Neural cell (in vitro differentiated cells): ENCODE measurements around the gene HS3ST1. TPM values are rescaled to one million over a fixed set of nuclear protein-coding genes. Genes with fewer than 3 reads are reported as not detected.

Experiments
- H2AFZ ChIP-seq: fragments of 200-600, 300-800 bp; sonication (generic), shearing (Covaris generic); 2 replicates; pipeline ENCODE4 v1.6.0; 2014; ENCODE audit warnings: low read depth, mild to moderate bottlenecking, antibody characterized with exemption, low read length, moderate library complexity
- H3F3A ChIP-seq: fragments of 200-600 bp; shearing (Covaris generic); 2 replicates; pipeline ENCODE4 v1.6.1; 2016; ENCODE audit warnings: mild to moderate bottlenecking, moderate library complexity, mixed read lengths, antibody characterized with exemption, low read length; ENCODE audit not compliant: insufficient read depth, poor library complexity, severe bottlenecking
- H3K27ac ChIP-seq: fragments of 200-600, 300-800 bp; sonication (generic), shearing (Covaris generic); 2 replicates; pipeline ENCODE4 v1.5.1; 2014; ENCODE audit warnings: mild to moderate bottlenecking, low read length, moderate library complexity
- H3K27me3 ChIP-seq: fragments of 300-800, 200-600 bp; sonication (generic), shearing (Covaris generic); 2 replicates; pipeline ENCODE4 v1.6.0; 2014; ENCODE audit warnings: mild to moderate bottlenecking, low read depth, low read length, moderate library complexity; ENCODE audit not compliant: insufficient read depth
- H3K36me3 ChIP-seq: fragments of 300-800, 200-600 bp; sonication (generic), shearing (Covaris generic); 2 replicates; pipeline ENCODE4 v1.5.1; 2014; ENCODE audit warnings: mild to moderate bottlenecking, antibody characterized with exemption, low read length, moderate library complexity; ENCODE audit not compliant: insufficient read depth
- H3K4me2 ChIP-seq: fragments of 300-800, 200-600 bp; sonication (generic), shearing (Covaris generic); 2 replicates; pipeline ENCODE4 v1.6.0; 2014; ENCODE audit warnings: mild to moderate bottlenecking, low read length
- H3K4me3 ChIP-seq: fragments of 300-800, 200-600 bp; sonication (generic), shearing (Covaris generic); 2 replicates; pipeline ENCODE4 v1.5.1; 2014; ENCODE audit warnings: mild to moderate bottlenecking, low read length, moderate library complexity
- H3K79me2 ChIP-seq: fragments of 200-600 bp; shearing (Covaris generic); replicated peaks from 2 replicates; pipeline ENCODE4 v1.6.0; 2014; ENCODE audit warnings: mild to moderate bottlenecking, low read length, moderate library complexity; ENCODE audit not compliant: insufficient read depth
- H3K9ac ChIP-seq: fragments of 300-800, 200-600 bp; sonication (generic), shearing (Covaris generic); 2 replicates; pipeline ENCODE4 v1.6.1; 2016; ENCODE audit warnings: mild to moderate bottlenecking, low read length, mixed read lengths
- H3K9me2 ChIP-seq: fragments of 200-600 bp; shearing (Covaris generic); 2 replicates; pipeline ENCODE4 v1.6.1; 2016; ENCODE audit warnings: mild to moderate bottlenecking, low read length, mixed read lengths; ENCODE audit not compliant: insufficient read depth
- H3K9me3 ChIP-seq: fragments of 200-600, 300-800 bp; sonication (generic), shearing (Covaris generic); 2 replicates; pipeline ENCODE4 v1.6.1; 2016; ENCODE audit warnings: mild to moderate bottlenecking, mixed run types, low read length, moderate library complexity, mixed read lengths
- H4K20me1 ChIP-seq: fragments of 200-600 bp; shearing (Covaris generic); 2 replicates; pipeline ENCODE4 v1.6.1; 2016; ENCODE audit warnings: mild to moderate bottlenecking, mixed run types; ENCODE audit not compliant: insufficient read depth
- CTCF ChIP-seq: fragments of 450-650 bp; IDR thresholded peaks from 2 replicates; pipeline ENCODE4 v1.5.1; 2014; ENCODE audit warnings: antibody characterized with exemption, mild to moderate bottlenecking, moderate library complexity; ENCODE audit not compliant: poor library complexity, severe bottlenecking
- EP300 ChIP-seq: fragments of 450-650 bp; conservative IDR thresholded peaks from 2 replicates; pipeline ENCODE4 v1.6.1; 2014; ENCODE audit warnings: antibody characterized with exemption, mild to moderate bottlenecking, moderate library complexity; ENCODE audit not compliant: poor library complexity, severe bottlenecking
- EZH2 ChIP-seq: fragments of 200-600, 300-800 bp; shearing (Covaris generic), sonication (generic); IDR thresholded peaks from 2 replicates; pipeline ENCODE4 v1.6.1; 2014; ENCODE audit warnings: antibody characterized with exemption, low read length, borderline replicate concordance, mild to moderate bottlenecking; ENCODE audit not compliant: insufficient read depth, poor library complexity, severe bottlenecking
- MXI1 ChIP-seq: fragments of 450-650 bp; conservative IDR thresholded peaks from 2 replicates; pipeline ENCODE4 v1.6.1; 2014; ENCODE audit warnings: antibody characterized with exemption, mild to moderate bottlenecking; ENCODE audit not compliant: poor library complexity, severe bottlenecking
- POLR2AphosphoS5 ChIP-seq: IDR thresholded peaks from 2 replicates; pipeline ENCODE4 v1.6.1; 2012
- RAD21 ChIP-seq: fragments of 450-650 bp; conservative IDR thresholded peaks from 2 replicates; pipeline ENCODE4 v1.6.1; 2014; ENCODE audit warnings: antibody characterized with exemption, mild to moderate bottlenecking, moderate library complexity
- REST ChIP-seq: IDR thresholded peaks from 2 replicates; pipeline ENCODE4 v1.6.1; 2012; ENCODE audit warnings: borderline replicate concordance
- SMC3 ChIP-seq: fragments of 450-650 bp; conservative IDR thresholded peaks from 2 replicates; pipeline ENCODE4 v1.6.1; 2014; ENCODE audit warnings: antibody characterized with exemption, mild to moderate bottlenecking, moderate library complexity; ENCODE audit not compliant: poor library complexity
- TAF1 ChIP-seq: IDR thresholded peaks from 2 replicates; pipeline ENCODE4 v1.6.1; 2012; ENCODE audit warnings: low read depth
- polyA plus RNA-seq: library from polyadenylated mRNA; depleted of rRNA; stranded (reverse); fragments of >200 nt; gene quantifications from 2 replicates; pipeline ENCODE4 v1.2.3, GENCODE V29; 2014

HS3ST1 gene
- polyA plus RNA-seq, 1 donor from 2014 or later, result 0.35 TPM

GRCh38 chr4:11366859-11367258, 61.8 kb downstream of the HS3ST1 start:
- Histone ChIP-seq H3K9me3 (no peaks in the 10 kb centered on the region), H3K9ac (no peak overlapping the region), H3K36me3 (no peaks in the 10 kb centered on the region), H3K4me2 (no peak overlapping the region), H3K27me3 (no peaks in the 10 kb centered on the region), H3K79me2 (no peaks in the 10 kb centered on the region), H4K20me1 (no peaks in the 10 kb centered on the region), H3F3A (no peaks in the 10 kb centered on the region), H3K4me3 (no peak overlapping the region), H3K27ac (no peak overlapping the region), H2AFZ (no peak overlapping the region), H3K9me2 (no peaks in the 10 kb centered on the region)
- TF ChIP-seq RAD21, result no peak
- no peak for TF ChIP-seq TAF1
- no peak for TF ChIP-seq CTCF
- TF ChIP-seq EZH2, result no peak
- no peak for TF ChIP-seq REST
- TF ChIP-seq POLR2AphosphoS5, result no peak
- no peak for TF ChIP-seq EP300
- no peak for TF ChIP-seq SMC3
- TF ChIP-seq MXI1, result no peak

- no peaks in the 10 kb centered on the region for H3F3A ChIP-seq
- no peaks in the 10 kb centered on the region for H3K79me2 ChIP-seq
- no peak for TF ChIP-seq MXI1
- TF ChIP-seq EZH2, result no peak
- no peak for TF ChIP-seq TAF1
- TF ChIP-seq POLR2AphosphoS5, result no peak
- no peak for TF ChIP-seq CTCF
- no peak for TF ChIP-seq RAD21
- TF ChIP-seq SMC3, result no peak
- TF ChIP-seq REST, result no peak
- no peak for TF ChIP-seq EP300
- H3K4me2 ChIP-seq, result no peak overlapping the region
- no peaks in the 10 kb centered on the region for H3K9me2 ChIP-seq
- no peaks in the 10 kb centered on the region for H4K20me1 ChIP-seq
- no peaks in the 10 kb centered on the region for H3K36me3 ChIP-seq
- no peak overlapping the region for H3K4me3 ChIP-seq
- no peak overlapping the region for H3K27ac ChIP-seq
- H3K9ac ChIP-seq, result no peak overlapping the region
- no peaks in the 10 kb centered on the region for H3K27me3 ChIP-seq
- H2AFZ ChIP-seq, result no peak overlapping the region
- no peaks in the 10 kb centered on the region for H3K9me3 ChIP-seq
Measured at GRCh38 chr4:11365039-11365438, 63.7 kb downstream of the HS3ST1 start.
